GM10847 (cell line): ENCODE measurements around the gene BOD1.

ENCODE experiments used
- POLR2A ChIP-seq: IDR thresholded peaks from 2 replicates; pipeline ENCODE4 v1.6.1; 2011; ENCODE audit not compliant: insufficient read length; ENCODE audit errors: extremely low read depth

Gene BOD1

DNA sequence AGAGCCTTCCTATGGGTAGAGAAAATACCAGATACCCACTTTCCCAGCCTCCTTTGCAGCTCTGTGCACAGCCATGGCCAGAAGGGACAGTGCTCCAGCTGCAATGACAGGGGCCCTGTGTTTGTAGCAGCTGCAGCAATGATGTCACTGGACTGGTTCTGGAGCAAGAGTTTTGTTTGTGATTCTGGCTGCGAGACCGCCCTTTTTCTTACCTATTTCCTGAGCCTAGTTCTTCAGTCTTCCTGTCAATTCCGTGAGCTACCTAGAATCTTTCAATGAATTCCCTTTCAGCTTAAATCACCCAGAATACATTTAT lies 10.0 kb upstream of the BOD1 start:
- TF ChIP-seq POLR2A: no peak

DNA sequence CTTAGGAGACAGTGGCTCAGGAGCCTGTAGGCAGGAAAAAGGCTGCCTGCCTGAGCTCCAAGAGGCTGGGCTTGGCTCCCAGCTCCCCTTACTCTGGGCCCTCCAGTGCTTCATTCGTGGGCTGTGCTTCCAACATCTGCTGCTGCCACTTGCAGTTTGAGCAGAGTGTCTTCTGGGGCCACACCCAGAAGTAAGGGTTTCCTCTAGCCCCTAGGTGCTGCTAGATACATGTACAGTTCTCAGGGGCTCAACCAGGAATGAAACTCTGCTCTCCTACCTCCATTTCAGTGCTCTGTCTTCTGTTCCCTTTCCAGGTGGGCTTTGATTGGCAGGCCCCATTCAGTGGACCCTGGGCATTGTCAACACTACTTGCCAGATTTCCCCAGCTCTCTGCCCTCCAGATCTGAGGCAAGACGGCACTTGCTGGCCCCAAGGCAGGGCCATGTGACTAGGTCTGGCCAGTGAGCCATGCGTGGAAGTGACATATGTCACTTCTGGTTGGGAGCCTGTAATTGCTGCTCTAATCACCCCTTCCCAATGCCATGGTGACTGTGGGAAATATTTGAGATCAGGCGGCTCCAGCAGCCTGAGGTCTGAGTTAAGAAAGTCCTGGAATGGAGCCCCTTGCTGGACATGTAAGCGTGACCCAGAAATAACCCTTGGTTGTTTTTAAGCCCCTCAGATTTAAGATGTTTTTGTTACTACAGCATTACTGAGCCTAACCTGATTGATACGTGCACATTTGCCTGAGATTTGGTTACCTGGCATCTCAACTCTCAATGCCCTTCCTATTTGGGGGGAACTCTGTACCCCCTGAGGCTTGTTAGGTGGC lies 9.4 kb upstream of the BOD1 start:
- no peak for TF ChIP-seq POLR2A

GRCh38 chr5:173625261-173625660 lies 8.8 kb upstream of the BOD1 start:
- TF ChIP-seq POLR2A: no peak

DNA sequence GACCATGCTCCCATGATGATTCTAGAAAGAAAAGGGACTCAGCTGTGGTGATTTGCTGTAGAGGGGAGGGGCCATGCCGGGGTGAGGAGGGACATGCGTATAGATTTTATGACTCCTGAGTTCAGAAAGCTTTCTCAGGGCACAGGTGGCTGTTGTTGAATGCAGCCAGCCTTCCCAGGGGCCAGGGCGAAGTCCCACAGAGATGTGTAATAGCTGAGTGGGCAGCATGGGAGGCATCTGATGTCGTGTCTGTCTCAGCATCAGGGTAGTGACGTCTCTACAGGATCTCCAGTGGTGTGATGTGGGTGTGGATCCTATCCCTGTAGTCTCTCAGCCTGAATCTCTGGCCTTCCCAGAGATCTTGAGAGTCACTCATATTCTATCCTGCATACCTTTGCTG lies 7.8 kb upstream of the BOD1 start:
- no peak for TF ChIP-seq POLR2A

GRCh38 chr5:173623789-173624188 lies 7.3 kb upstream of the BOD1 start:
- no peak for TF ChIP-seq POLR2A

DNA sequence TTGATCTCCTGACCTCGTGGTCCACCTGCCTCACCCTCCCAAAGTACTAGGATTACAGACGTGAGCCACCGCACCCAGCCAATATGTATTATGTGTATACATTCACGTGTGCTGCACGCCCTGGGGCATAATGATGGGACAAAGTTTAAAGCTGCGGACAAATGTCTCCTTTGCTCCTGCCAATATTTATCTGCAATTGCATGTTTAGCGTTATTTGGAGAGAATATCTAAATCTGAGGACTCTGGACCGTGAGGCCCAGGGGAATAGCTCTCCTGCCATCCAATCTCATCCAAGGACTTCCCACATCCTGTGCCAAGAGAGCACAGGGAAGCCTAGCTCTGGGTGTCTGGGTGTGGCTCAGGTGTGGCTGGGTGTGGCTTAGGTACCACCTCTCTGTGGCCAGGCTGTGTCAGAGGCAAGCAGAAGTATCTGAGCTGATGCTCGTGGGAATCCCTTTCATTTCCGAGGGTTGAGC lies 6.9 kb upstream of the BOD1 start:
- no peak for TF ChIP-seq POLR2A

DNA sequence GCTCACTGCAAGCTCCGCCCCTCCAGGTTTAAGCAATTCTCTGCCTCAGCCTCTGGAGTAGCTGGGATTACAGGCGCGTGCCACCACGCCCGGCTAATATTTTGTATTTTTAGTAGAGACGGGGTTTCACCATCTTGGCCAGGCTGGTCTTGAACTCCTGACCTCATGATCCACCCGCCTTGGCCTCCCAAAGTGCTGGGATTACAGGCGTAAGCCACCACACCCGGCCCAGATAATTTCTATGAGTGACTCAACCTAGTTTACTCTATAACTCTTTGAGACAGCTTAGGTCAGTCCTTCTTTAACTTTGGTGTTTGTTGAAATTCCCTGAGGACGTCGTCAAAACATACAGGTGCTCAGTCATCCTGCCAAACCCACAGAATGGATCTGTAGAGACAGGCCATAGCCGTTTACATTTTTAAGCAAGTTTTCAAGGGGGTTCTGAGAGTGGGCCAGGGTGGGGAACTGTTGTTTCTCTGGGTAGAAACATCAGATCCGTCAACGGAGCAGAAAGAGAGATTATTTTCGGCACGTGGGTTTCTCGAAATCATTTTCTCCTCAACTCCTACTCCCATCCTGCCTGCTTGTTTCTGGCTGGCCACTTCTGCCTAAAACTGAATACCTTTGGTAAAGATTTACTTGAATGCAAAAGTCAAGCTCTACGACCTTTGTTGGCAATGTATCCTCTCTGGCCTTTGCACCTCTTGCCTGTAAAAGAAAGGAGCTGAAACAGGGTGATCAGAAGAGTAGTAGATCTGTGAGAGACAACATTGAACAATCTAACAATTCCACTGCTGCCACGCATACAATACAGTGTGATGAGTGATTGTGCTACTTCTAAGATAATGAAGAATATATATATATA lies 6.0 kb upstream of the BOD1 start:
- TF ChIP-seq POLR2A: no peak

- no peak for TF ChIP-seq POLR2A
These were observed 4.3 kb upstream of the BOD1 start for GRCh38 chr5:173620784-173621183.

DNA sequence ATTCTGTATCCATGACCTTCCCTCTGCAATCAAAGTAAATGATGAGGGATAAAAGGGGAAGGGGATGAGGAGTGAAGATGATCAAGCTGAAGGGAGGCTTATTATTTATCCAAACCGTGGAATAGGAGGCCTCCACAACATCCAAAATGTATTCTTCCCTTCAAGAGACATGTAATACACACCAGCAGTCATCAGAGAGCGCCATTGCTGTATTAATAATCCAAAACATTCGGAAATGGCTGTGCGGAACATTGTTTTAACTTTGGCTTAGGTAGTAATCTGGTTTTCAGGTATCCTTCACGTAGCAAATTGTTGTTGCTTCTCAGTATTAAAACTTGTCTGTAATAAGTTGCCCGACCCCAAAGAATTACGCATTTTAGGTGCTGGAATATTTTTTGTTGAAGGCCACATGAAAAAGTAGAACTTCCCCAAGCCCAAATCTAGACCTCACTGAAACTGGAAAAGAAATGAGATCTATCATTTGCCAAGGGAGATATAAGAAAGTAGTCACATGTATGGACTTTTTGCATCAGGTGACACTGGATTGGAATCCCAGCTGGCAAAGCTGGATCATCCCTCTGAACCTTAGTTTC lies 2.6 kb upstream of the BOD1 start:
- TF ChIP-seq POLR2A: no peak

- TF ChIP-seq POLR2A: peak; percentile 17
These were observed 420 bp downstream of the BOD1 start for GRCh38 chr5:173615884-173616576.

DNA sequence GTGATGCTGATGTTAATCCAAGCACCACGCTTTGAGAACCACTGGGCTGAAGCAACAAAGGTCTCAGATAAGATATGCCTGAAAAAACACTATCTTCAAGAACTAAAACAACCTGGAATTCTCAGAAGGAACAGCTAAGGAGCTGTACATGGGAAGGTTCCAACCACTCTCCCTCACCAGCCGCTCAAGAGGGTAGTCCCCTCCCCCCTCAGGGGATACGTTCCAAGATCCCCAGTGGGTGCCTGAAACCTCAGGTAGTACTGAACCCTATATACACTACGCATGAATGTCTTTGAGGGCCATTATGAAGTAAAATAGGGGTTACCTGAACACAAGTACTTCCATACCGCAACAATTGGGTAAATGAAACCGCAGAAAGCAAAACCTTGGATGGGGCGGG lies 1.9 kb downstream of the BOD1 start:
- TF ChIP-seq POLR2A: no peak

DNA sequence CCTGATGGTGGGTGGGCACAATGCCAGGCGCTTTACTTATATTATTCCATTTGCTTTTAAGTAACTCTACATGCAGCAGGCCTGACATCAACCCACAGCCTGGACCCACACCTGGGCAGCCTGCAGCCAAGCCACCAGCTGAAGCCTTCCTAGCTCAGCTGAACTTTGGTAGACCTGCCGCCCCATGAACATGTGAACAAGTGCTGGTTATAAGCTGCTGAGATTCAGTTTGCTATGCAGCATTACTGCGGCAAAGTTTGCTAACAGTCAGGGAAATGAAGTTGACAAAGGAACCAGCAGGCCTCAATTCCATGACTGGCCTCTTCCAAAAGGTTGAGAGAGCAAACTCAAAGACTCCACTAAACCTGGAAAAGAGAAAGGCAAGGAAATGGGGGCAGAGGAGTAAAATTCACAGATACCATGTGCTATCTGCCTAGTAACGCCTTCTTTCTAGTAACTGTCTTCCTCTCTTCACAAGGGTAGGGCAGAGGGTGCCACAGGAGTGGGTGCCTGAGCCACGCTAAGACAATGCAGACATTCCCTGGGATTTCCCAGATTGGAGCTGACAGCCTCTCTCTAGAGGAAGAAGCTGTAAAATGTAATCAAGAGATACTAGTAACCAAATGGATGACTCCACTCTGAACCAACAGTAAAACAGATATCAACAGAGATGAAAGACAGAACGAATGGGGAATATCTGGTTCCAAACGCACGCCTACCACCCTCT lies 2.9 kb downstream of the BOD1 start:
- TF ChIP-seq POLR2A: no peak

- no peak for TF ChIP-seq POLR2A
These were observed 3.5 kb downstream of the BOD1 start for GRCh38 chr5:173612948-173613347.

GRCh38 chr5:173611706-173612105 lies 4.7 kb downstream of the BOD1 start:
- TF ChIP-seq POLR2A: no peak

- no peak for TF ChIP-seq POLR2A
These were observed 12.3 kb downstream of the BOD1 start for GRCh38 chr5:173604141-173604540.
